Measurements from ENCODE around the gene CDH18.

The CDH18 gene

DNA sequence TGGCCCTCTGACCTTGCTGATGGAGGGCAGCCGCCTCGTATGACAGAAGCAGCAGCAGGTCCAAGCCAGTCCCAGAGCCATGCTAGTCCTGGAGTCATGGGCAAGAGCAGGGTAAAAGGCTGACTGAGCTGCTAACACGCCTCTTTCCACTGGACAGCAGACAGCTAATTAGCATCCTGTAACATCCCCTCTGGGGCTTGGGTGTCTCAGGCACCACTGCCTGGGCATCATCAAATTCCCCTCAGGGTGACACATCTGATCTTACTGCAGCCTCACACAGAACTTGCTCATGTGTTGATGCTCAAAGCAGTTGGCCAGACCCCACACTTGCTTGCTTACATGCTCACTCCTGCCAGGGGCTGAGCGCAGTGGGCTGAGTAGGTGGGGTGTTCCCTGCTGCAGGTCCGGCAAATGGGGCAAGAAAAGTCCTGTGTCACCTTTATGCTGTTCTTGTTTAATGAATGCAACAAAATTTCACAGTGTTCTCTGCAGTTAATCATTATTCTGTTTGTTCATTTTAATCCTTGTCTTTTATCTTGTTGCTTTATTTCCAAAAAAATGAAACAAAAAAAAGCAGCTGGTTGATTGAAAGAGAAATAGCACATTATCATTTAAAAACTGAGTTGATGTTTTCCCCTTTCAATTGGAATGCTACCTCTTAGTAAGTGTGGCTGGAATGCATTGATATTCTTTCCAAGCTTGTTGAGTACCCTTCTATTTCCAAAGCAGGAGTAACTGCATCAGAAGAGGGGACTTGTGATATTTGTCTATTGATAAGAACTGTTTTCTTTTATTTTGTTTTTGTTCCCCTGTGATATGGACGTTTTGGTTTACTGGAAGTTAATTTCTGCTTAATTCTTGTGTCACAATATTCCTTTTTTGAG lies 254.1 kb downstream of the CDH18 start:
- no peak for DNase-seq (ENCODE audit: low spot score)

DNA sequence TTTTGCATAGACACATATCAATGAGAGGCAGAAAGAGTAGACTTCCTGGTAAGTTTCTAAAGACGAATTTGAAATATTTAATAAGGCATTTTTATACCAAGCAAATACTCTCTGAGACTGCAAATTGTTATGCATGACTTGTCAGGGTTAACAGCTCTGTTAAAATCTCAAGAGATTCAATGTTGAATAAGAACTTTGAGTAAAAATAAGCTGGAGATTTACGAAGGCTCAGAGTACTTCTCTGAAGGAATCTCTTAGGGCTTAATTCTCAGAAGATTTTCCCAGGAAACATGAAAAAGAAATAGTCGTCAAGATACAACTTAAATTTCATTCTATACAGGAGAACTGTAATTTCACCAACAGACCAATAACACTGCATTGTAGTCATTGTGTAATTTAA lies 259.4 kb downstream of the CDH18 start:
- no peak for DNase-seq (ENCODE audit: low spot score)

DNA sequence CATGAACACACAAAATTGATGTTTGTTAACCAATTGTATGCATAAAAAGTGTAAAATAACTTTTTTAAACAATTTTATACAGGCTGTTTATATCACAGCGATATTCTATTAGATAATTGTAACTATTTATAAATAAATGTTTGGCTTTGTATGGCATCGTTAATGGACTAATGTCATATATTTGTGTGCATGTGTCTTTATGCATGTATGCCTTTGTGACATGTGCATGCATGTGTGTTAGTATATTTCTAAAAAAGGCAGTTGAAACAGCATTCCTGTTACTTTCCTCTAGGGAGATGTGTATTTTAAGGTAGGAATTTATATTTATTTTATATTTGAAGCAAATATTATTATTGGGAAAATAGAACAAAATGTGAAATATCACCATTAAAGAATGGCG lies 268.9 kb downstream of the CDH18 start:
- DNase-seq (ENCODE audit: low spot score): no peak

DNA sequence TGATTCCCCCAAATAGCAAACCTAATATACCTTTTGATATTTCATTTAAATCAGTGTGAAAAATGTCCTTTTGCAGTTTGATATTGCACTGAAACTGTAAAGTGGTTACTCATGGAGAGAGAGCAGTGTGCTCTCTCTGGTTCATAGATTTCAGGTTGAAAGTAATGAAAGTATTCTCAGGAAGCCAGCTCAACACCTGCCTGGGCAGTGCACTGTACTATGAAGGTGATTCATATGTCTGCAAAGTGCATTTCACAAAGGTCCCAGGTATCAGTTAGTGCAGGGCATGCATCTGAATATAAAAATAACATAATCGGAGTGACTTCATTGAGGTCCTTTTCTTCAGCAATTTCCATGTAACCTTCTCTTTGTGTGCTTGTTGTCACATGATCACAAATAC lies 274.3 kb downstream of the CDH18 start:
- DNase-seq (ENCODE audit: low spot score): no peak

DNA sequence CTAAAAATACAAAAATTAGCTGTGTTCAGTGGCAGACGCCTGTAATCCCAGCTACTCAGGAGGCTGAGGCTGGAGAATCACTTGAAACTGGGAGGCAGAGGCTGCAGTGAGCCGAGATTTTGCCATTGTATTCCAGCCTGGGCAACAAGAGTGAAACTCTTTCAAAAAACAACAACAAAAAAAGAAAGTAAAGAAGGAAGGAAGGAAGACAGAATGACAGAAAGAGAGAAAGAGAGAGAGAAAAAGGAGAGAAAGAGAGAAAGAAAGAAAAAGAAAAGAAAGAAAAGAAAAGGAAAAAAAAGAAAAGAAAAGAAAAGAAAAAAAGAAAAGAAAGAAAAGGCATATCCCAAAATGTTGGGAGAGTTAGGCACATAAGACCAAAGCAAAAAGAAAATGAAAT lies 278.6 kb downstream of the CDH18 start:
- no peak for DNase-seq (ENCODE audit: low spot score)

DNA sequence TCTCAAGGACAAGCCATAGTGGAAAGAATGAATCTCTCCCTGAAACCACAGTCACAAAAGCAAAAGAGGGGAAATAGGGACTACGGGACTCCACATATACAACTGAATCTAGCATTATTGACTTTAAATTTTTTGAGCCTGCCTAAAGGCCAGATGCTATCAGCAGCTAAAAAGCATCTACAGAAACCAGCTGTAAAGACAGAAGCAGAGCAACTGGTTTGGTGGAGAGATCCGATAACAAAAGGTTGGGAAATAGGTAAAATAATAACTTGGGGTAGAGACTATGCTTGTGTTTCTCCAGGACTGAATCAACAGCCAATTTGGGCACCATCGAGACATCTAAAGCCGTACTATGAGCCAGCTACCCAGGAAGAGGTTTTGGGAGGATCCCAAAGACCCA lies 281.2 kb downstream of the CDH18 start:
- no peak for DNase-seq (ENCODE audit: low spot score)

DNA sequence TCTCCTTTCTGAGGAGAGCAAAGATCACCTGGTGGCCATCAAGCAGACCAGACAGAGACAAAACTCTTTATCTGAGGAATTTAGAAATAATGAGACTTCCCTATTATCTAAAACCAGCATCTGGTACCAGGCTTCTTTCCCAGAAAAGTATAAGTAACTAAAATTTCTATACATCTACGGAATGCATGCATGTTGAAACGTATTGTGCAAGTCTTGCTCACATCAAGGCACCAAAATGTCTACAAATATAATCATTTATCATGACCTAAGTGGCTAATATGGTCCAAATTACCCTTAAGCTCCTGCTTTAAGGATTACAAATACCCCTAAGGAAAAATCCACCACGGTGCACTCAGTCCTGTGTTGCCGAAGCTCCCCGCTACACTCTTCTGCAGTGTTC lies 286.3 kb downstream of the CDH18 start:
- DNase-seq (ENCODE audit: low spot score): no peak

DNA sequence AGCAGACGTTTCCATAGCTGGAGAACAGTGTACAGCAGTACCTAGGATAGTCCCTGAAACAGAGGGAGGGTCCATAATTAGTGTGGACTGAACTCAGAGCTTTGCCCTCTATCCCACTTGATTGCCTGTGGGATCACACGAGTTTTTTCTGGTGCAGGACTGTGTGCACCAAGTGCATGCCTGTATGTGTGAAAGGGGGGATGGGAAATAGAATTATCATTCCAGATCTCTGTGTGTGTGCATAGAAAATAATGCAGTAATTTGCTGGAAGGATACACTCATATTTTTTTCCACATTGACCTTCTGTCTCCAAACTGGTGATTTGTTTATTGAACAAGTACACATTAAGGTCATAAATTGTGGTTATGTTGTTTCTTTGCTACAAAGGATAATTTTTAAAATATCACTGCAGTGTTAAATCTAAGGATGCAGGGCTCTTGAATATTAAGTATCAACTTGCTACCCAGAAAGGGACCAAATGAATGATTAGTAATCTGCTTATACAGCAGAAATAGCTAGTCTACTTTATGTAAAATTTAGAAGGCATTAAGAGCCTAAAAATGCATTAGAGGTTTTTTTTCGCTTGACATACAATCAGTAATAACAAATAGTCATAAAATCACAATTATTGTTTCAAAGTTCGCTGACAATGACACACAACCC lies 292.9 kb downstream of the CDH18 start:
- DNase-seq (ENCODE audit: low spot score): no peak

DNA sequence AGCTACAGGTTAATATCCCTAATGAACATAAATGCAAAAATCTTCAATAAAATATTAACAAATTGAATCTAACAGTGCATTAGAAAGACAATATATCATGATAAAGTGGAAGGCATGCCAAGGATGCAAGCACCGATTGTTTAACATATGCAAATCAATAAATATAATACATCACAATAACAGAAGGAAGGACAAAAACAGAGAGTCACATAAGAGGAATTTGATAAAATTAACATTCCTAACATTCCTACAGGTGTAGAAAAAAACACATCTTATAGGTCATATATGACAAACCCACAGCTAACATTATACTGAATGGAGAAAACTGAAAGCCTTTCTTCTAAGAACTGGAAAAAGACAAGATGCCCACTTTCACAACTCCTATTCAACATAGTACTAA lies 297.0 kb downstream of the CDH18 start:
- no peak for DNase-seq (ENCODE audit: low spot score)

DNA sequence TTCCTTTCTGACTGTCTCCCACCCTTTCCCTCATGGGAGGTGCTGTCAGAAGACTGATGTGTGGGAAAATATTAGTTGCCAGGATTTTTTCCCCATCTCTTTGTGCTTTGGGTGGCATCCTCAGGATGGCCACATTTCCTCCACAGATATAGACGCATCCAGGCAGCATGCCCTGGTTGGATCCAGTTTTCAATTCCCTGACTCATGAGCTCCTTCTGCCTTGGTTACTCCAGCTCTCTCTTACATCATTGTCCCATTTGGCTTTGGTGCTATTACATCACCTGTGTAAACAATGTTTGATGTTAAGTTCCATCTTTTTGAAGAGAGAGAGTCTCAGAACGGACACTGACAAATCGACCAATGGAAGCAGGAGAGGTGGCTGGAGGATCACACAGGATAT lies 302.5 kb downstream of the CDH18 start:
- DNase-seq (ENCODE audit: low spot score): no peak

DNA sequence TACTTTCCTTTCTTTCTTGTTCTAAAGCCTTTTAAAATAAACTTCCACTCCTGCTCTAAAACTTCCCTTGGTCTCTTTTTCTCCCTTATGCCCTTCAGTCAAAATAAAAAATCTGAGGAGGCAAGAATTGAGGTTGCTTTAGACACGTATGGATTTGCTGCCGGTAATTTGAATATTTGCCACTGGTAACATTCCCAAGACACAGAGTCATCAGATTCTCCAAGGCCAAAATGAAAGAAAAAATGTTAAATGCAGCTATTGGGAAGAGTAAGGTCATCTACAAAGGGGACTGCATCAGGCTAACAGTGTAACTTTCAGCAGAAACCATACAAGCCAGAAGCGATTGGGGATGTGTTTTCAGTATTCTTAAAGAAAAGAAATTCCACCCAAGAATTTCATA lies 311.1 kb downstream of the CDH18 start:
- no peak for DNase-seq (ENCODE audit: low spot score)

DNA sequence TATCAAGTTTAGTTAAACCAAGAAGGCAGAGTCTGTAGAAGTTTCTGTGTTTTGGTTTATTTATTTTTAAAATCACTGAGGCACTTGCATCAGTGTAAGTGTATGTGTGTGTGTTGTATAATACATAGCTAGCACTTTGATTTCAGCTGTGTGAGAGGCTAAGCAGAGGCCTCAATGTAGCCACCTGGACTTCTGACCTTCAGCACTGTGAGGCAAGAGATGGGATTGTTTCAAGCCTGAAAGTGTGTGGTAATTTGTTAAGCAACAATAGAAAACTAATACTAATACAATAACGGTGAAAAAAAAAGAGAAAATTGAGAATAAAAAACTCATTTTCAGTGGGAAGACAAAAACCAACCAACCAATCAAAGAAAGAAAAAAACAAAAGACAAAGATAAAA lies 327.3 kb downstream of the CDH18 start:
- no peak for DNase-seq (ENCODE audit: low spot score)

DNA sequence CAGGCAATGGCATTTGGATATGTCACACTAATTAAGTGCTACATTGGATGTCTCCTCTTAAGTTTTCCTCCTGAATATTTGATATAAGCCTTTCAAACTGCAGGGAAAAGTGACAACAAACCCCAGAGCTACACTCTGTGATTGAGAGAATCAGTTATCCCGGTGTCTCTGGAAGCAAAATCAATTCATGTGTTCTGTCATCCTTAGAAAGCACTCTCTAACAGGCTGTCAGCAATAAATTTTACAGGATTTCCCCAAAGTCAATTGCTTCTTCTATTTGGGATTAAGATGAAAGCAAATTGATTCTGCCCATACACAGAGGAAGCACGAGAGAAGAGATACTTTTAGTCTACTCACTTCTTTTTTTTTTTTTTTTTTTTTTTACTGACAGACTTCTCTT lies 332.4 kb downstream of the CDH18 start:
- no peak for DNase-seq (ENCODE audit: low spot score)

DNA sequence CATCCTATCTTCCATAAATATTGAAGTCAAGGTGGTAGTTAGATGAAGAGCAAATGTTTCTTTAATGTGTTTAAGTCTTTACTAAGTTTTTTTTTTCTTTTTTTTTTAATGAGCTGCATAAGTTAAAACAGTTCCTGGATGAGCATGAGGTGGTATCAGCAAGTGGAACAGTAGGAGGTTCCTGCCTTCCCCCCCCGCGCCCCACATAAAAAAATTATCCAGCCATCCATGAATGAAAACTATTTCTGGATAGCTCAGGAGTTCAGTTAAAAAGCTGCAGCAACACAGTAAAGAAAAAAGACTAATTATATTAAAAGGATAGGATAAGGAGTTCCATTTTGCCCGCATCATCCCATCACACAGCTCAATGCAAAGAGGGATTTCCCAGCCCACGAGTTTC lies 349.5 kb downstream of the CDH18 start:
- DNase-seq (ENCODE audit: low spot score): no peak

DNA sequence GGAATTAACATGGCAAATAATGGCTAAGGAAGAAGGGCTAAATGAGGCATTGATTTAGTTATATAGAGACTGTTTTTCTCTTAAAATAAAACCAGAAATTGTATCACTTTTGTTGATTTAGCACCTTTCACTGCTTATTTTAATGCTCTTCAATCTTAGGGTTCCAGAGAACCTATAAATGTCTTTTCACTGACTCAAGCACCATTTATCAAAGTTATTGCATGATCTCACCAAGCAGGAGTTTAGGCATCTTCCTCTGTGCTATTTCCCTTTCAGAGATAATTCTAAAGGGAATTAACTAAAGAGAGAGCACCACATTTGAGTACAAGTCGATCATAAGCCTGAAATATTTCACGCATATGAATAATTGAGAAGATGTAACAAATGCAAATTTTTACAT lies 357.1 kb downstream of the CDH18 start:
- no peak for DNase-seq (ENCODE audit: low spot score)

DNA sequence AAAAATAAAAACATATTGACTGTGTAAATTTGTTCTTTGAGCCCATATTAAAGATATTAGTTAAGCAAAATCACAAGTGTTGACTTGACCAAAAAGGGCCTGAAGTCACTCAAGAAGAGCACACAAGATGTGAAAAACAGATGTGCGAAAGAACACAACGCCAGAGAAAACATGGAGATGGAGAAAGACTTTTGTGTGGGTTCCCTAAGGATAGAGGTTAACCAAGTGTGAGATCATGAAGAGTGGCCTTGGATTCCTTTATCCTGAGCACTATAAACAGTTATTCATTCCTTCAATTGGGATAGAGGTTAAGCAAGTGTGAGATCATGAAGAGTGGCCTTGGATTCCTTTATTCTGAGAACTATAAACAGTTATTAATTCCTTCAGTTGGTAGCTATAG lies 361.8 kb downstream of the CDH18 start:
- no peak for DNase-seq (ENCODE audit: low spot score)

DNA sequence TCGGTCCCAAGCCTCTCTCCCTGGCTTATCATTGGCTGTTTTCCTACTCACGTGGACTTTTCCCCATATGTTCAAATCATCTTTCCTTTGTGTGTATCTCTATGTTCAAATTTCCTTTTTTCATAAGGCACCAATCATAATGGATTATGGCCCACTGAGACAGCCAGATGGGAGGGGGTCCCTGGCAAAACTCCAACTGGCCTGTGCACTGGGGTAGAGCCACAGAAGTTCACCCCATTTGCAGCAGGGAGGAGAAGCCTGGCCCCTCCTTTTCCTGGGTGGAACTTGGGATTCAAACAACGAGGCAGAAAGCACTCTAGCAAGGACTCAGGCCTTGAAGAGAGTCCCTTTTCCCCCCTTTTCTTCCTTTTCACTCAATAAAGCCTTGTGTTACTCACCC lies 362.4 kb downstream of the CDH18 start:
- DNase-seq (ENCODE audit: low spot score): no peak

DNA sequence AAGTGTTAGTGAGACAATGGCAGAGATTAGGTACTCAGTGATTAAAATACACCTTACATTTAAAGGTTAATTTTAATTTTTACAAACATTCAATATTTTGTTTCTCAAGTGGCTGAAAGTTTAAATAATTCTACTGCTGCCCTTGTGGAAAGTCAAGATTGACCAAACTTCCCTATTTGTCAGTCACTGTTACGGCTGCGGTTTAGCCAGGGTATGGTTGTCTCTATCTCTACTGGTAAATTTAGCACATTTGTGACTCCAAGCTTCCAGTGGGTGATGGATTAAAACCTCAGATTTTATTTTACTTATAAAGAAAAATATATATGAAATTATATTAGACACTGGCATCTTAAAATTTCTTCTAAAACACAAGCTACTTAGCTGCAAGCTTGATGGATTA lies 368.4 kb downstream of the CDH18 start:
- DNase-seq (ENCODE audit: low spot score): no peak

DNA sequence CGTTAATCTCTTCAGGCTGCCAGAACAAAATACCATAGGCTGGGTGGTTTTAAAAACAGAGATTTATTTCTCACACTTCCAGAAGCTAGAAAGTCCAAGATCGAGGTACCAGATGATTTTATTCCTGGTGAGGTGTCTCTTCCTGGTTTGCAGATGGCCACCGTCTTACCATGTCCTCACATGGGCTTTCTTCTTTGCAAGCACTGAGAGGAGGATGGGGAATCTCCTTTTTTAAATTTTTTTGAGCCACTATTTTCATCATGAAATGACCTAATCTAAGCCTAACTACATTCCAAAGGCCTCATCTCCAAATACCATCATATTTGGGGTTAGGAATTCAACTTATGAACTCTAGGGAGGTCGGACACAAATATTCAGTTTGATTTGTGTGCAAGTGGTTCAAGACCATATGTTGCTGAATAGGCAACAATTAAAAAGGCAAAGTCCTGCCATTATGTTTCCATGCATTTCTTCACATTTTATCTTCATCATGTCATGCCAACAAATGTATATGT lies 371.2 kb downstream of the CDH18 start:
- no peak for DNase-seq (ENCODE audit: low spot score)

DNA sequence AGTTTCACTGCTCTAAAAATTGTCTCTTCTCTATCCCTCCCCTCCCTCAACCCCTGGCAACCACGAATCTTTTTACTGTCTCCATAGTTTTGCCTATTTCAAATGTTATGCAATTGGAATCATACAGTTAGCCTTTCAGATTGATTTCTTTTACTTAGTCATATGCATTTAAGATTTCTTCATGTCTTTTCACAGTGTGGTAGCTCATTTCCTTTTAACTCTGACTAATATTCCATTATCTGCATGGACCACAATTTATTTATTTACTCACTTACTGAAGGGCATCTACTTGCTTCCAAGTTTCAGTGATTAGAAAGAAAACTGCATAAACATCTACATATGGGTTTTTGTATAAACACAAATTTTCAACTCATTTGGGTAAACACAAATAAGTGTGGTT lies 372.3 kb downstream of the CDH18 start:
- DNase-seq (ENCODE audit: low spot score): no peak

DNA sequence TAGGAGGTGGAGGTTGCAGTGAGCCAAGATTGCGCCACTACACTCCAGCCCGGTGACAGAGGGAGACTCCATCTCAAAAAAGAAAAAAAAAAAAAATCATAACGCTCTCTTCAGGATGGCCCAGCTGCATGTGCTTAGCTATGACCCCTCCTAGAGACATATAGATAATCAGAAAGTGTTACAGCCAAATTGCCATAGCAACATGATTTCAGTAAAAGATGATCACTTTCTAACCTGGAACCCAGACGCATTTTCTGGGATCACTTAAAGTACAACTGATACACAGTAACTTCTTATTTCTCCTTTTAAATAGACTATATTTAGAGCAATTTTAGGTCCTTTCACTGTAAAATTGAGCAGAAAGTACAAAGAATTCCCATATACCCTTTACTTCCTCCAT lies 372.9 kb downstream of the CDH18 start:
- DNase-seq (ENCODE audit: low spot score): no peak

DNA sequence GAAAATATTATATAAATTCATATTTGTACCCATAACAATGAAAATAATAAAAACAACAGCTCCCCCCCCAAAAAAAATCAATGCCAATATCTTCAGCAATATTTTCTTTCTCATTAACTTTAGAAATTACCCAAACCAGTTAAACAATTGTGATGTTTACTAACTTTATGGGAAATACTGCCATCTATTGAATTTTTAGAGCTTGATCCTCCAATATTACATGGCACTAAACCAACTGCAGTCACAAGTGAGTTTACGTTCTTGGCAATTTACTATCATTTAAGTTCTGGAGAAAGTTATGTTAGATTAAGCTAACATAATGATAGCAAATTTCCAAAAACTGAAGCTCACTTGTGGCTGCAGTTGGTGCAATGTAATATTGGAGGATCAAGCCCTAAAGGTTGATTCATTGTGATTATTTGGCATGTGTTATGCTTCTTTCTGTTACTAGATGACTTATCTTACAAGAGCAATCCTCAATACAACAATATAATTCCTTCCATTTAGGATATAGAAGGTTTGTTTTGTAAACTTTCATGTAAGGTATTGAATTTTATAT lies 379.5 kb downstream of the CDH18 start:
- DNase-seq (ENCODE audit: low spot score): peak; percentile 21

DNA sequence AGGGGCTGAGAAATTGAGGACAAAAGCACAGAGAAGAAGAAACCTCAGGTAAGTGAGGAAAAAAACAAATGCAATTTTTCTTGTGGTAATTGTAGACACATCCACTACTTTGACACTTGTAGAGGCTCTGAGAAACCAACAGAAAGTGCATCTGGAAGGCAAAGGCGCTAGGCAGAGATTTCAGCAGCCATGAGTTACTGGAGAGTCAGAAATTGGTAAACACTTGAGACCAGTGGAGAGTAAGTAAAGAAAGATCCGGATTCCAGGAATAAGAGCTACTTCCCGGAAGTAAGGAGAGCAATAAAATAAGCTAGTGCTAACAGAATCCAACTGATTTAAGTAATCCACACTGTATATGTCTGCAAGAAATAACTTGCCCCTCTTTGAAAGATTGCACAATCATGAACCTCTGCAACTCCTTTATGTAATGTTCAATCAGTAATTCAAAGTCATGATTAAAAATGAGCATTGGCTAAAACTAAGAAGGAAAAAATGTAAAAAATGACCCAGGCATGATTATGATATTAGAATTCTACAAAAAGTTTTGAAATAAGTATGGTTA lies 382.1 kb downstream of the CDH18 start:
- no peak for DNase-seq (ENCODE audit: low spot score)

Measured in kidney capillary endothelial cell (primary cell).